ENCODE data around the gene MAD1L1.

Gene MAD1L1

DNA sequence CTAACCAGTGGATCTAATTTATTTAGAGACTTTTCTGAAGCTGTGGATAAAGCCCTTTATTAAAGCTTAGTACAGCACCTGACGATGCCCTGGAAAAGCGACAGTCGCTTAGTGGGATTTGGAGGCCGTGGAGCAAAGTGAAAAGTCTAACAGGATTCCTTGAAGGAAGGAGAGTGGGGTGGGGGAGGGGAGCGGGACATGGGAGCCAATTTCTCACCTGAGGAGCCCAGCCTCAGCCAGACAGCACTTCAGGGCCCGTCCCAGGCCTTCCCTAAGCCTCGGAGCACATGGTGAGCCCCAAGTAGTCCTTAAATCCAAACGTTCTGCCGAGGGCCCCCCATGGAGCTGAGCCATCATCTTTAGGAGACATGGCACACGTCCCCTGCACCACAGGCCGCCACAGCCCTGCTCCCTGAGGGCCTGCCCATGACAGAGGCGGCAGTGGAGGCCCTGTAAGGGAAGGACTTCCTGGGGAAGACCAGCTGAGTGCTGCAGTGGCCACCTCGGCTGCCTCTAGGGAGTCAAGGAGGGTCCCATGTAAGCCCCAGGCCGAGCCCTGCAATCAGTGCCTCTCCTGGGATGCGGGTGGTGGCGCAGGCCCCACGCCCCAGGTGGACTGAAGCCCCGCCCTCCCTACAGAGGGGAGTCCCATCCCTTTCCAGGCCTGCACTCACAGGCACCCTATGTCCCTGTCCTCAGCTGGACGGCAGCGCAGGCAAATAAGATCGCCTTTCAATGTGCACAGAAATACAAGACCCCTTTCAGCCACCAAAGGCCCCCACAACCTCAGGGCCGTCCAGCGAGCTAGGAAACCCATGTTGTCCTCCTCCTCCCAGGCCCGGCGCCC, 187.0 kb downstream of the MAD1L1 start:
- TF ChIP-seq POLR2AphosphoS5 (IDR thresholded peaks at IDR 0.05; ENCODE audit: low read depth, low read length) (no peak), POLR2A (IDR thresholded peaks at IDR 0.05; ENCODE audit: low read depth, low read length) (no peak), TAF1 (IDR thresholded peaks at IDR 0.05; ENCODE audit: borderline replicate concordance, low read depth, low read length) (no peak)

DNA sequence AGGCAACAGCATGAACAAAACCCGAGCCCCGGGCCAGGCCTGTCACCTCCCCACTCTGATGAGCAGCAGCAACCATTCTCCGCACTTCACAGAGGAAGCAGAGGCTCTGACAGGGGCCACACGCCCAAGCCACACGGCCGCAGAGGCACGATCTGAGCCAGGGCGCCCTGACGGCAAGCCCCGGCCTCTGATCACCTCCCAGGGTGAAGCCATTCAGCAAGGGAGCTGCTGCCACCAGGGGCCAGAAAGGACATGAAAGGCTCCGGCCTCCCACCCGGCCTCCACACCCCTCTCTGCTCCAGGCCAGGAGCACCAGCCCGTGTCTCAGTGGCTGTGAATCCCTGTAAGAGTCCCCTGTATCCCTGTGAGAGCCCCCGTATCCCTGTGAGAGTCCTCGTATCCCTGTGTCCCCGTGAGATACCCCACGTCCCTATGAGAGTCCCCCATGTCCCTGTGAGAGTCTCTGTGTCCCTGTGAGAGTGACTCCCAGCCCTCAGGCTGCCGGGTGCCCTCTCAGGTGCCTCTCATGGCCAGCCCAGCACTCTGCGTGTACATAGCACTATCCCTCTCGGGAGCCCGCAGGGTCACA, 187.8 kb downstream of the MAD1L1 start:
- TF ChIP-seq POLR2A (IDR thresholded peaks at IDR 0.05; ENCODE audit: low read depth, low read length) = no peak
- no peak for TF ChIP-seq TAF1 (IDR thresholded peaks at IDR 0.05; ENCODE audit: borderline replicate concordance, low read depth, low read length)
- no peak for TF ChIP-seq POLR2AphosphoS5 (IDR thresholded peaks at IDR 0.05; ENCODE audit: low read depth, low read length)
- FAIRE-seq (no peak), DNase-seq (ENCODE audit: insufficient read length) (no peak)

More for the DNA sequence above, 187.0 kb downstream of the MAD1L1 start:
- DNase-seq (ENCODE audit: insufficient read length) (no peak), FAIRE-seq (no peak)

DNA sequence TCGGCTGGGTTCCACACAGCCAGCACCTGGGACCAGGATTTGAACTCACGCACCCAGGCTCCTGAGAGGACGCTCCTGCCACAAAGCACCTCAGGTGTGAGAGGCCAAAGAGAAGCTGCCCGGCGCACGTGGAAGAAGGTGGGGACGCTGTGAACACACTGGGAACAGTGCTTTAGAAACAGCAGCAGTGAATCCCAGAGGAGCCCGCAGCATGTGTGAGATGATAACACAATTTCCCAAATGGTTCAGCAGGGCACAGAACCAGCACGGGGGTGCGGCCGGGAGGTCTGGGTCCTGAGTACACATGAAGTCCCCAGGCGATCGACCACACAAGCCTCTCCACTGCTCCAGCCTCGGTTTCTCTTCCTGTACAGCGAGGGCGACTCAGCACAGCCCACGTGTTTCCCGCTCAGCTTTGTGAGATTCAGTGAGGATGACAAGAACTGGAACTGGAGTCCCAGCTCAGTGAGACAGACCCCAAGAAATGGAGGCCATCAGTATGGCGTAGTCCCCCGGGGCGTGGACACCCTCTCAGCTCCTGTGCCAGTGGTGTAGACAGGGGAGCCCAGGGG, 188.3 kb downstream of the MAD1L1 start:
- FAIRE-seq = no peak
- DNase-seq (ENCODE audit: insufficient read length) = no peak
- TF ChIP-seq TAF1 (IDR thresholded peaks at IDR 0.05; ENCODE audit: borderline replicate concordance, low read depth, low read length) (no peak), POLR2AphosphoS5 (IDR thresholded peaks at IDR 0.05; ENCODE audit: low read depth, low read length) (no peak), POLR2A (IDR thresholded peaks at IDR 0.05; ENCODE audit: low read depth, low read length) (no peak)

DNA sequence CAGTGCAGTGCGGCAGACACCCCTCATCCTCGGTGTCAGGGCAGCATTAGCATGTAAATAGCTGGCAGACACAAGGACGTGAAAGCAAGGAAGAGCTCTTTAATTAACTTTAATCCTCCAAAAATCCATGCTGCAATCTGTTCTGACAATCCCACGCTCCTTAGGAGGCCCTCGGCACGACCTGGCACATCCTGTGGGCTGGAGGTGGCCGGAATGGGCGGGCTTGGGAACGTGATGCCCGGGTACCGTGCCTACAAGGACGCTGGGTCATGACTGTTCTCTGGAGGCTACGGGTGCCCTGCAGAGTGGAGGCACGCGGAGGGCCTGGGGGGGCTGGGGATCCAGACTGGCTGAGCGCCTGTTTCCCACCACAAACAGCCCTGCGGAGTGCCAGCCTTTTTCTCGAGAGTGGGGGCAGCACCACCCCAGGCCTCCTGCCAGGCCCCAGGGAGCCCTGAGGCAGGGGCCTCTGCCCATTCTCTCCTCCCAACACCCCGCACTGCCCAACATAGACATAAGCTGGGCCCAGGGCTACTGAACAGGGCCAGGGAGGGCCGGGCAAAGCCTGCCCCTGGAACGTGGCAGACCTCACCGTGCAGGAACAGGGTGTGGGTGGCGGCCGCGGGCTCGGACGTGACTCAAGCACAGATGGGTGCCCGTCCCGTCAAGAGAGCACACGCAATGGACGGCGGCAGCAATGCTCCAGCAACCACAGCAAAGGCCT, 189.3 kb downstream of the MAD1L1 start:
- DNase-seq (ENCODE audit: insufficient read length) (no peak), FAIRE-seq (no peak)
- TF ChIP-seq POLR2AphosphoS5 (IDR thresholded peaks at IDR 0.05; ENCODE audit: low read depth, low read length) = no peak
- no peak for TF ChIP-seq TAF1 (IDR thresholded peaks at IDR 0.05; ENCODE audit: borderline replicate concordance, low read depth, low read length)
- no peak for TF ChIP-seq POLR2A (IDR thresholded peaks at IDR 0.05; ENCODE audit: low read depth, low read length)

DNA sequence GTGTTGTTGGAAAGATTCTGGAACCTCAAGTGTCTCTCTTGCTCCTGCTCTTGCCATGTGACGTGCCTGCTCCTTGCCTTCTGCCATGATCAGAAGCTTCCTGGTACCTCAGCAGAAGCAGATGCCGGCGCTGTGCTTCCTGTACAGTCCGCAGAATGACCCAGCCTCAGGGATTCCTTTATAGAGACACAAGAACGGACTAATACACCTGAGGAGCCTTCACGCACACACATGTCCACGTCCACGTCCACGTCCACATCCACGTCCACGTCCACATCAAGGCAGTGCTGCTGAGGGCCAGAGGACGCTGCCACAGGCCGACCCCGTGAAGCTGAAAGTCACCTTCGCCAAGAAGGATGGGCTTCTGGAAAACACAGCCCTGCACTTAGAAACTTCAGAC, 190.1 kb downstream of the MAD1L1 start:
- DNase-seq (ENCODE audit: insufficient read length) = no peak
- no peak for FAIRE-seq
- TF ChIP-seq POLR2A (IDR thresholded peaks at IDR 0.05; ENCODE audit: low read depth, low read length) = no peak
- no peak for TF ChIP-seq POLR2AphosphoS5 (IDR thresholded peaks at IDR 0.05; ENCODE audit: low read depth, low read length)
- TF ChIP-seq TAF1 (IDR thresholded peaks at IDR 0.05; ENCODE audit: borderline replicate concordance, low read depth, low read length) = no peak

DNA sequence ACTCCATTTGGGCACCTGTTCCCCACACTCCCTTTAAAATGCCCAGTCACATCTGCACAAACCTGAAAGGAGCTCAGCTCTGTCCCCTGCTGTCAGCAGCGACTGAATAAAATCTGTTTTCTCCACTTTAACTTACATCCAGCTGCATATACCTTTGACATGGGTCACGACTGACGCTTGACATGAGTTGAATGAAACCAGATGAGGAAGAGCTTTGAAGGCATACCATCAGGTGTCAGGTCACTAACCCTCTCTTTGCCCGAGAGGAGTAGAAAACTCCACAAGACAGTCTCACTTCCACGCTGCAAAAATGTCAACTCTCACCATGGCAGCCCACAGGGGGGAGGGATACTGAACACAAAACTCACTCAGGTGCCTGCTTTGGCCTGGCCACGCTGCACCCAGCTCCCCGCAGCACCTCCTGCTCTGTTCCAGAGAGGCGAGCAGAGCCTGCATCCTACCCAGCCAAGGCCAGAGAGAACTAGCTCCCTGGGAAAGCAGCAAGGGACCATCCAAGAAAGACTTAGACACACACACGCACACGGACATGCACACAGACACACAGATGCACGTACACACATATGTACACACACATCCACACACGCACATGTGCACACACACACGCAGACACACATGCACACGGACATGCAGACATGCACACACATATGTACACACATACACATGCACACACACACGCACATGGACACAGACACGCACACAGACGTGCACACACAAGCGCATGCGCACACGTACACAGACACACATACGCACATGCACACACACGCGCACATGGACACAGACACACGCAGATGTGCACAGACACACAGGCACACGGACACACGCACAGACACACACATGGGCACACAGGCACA, 191.0 kb downstream of the MAD1L1 start:
- FAIRE-seq (no peak), DNase-seq (ENCODE audit: insufficient read length) (no peak)
- TF ChIP-seq POLR2AphosphoS5 (IDR thresholded peaks at IDR 0.05; ENCODE audit: low read depth, low read length) (no peak), POLR2A (IDR thresholded peaks at IDR 0.05; ENCODE audit: low read depth, low read length) (no peak), TAF1 (IDR thresholded peaks at IDR 0.05; ENCODE audit: borderline replicate concordance, low read depth, low read length) (no peak)

DNA sequence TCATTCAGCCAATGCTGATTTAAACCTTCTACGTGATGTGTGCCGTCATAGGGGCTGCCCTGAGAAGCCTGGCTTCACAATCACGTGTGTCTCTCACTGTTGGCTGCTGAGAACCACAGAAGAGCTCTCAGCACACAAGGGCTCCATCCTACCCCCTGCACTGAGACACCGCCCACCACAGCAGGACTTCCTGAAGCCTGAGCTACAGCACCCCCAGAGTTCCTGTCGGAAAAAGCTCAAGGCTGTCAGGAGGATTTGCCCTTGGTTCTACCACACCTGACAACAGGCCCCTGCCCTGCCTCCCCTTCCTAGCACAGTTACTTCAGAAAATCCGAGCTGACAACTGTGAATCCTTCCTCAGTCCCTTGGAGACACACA, 191.9 kb downstream of the MAD1L1 start:
- TF ChIP-seq POLR2AphosphoS5 (IDR thresholded peaks at IDR 0.05; ENCODE audit: low read depth, low read length) = no peak
- no peak for TF ChIP-seq POLR2A (IDR thresholded peaks at IDR 0.05; ENCODE audit: low read depth, low read length)
- TF ChIP-seq TAF1 (IDR thresholded peaks at IDR 0.05; ENCODE audit: borderline replicate concordance, low read depth, low read length) = no peak
- FAIRE-seq (no peak), DNase-seq (ENCODE audit: insufficient read length) (no peak)

DNA sequence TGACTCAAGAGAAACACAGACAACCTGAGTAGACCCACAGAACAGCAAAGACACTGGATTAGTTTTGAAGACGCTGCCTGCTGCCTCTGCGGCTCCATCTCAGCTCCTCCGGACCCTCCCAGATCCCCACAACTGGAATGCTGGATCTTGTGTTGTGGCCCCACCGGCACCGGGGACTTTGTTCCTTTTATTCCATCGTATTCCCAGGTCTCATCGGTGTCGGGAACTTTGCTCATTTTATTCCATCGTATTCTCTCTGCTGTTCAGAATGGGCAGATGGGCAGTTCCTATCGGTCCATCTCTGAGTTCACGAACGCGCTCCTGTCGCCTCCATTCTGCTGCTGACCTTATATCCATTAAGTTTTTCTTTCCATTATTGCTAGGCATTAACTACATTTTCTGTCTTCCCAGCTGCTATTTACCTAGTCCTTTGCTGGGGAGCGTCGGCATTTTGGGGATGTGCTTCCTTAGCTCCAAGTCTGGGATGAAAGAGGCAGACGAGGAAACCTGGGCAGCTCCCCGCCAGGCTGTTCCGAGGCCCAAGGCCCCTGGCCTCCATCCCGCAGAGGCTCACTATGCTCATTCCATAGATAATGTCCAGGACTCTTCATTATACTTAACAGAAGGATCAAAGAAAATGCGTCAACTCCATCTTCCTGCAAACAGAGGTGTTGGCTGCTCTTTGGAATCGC, 192.4 kb downstream of the MAD1L1 start:
- TF ChIP-seq TAF1 (IDR thresholded peaks at IDR 0.05; ENCODE audit: borderline replicate concordance, low read depth, low read length) (no peak), POLR2AphosphoS5 (IDR thresholded peaks at IDR 0.05; ENCODE audit: low read depth, low read length) (no peak), POLR2A (IDR thresholded peaks at IDR 0.05; ENCODE audit: low read depth, low read length) (no peak)
- no peak for DNase-seq (ENCODE audit: insufficient read length)
- FAIRE-seq = no peak

DNA sequence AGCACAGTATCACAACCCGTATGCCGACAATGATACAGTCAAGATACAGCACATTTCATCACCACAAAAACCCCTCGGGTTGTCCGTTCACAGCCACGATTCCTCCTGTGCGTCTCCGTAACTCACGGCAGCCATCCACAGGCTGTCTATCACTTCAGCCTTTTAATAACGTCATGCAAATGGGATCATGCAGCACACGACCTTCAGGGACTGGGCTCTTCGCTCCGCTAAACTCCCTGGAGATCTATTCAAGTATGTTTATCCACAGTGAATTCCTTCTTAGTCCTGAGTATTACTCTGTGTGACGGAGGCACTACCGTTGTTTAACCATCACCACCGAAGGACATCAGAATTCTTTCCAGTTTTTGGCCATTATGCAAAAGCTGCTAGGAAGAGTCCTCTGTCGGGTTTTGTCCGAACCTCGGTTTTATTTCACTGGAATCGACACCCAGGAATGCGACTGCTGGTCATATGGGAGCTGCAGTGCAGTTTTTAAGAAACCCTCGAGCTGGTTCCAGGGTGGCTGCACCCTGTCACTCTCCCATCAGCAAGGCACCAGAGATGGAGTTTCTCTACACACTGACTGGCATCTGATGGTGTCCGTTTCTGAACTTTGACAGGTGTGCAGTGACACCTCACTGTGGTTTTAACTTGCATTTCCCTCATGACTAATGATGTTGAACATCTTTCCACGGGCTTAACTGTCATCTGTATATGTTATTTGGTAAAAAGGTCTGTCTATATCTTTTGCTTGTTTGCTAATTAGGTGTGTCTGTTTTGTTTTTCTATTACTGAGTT, 193.6 kb downstream of the MAD1L1 start:
- DNase-seq (ENCODE audit: insufficient read length) (no peak), FAIRE-seq (no peak)
- TF ChIP-seq POLR2AphosphoS5 (IDR thresholded peaks at IDR 0.05; ENCODE audit: low read depth, low read length) = no peak
- TF ChIP-seq TAF1 (IDR thresholded peaks at IDR 0.05; ENCODE audit: borderline replicate concordance, low read depth, low read length) = no peak
- TF ChIP-seq POLR2A (IDR thresholded peaks at IDR 0.05; ENCODE audit: low read depth, low read length) = no peak
